H1 (cell line): ENCODE measurements around the gene SCGB1C2. TPM values are rescaled to one million over a fixed set of nuclear protein-coding genes. Genes with fewer than 3 reads are reported as not detected.

ENCODE experiments used
- CTCF ChIA-PET: fragments of 300-600 bp; sonication (Branson Sonifier 250); formaldehyde crosslinking; loops from one replicate; lab custom pipeline; 2021; ENCODE audit not compliant: partially characterized antibody; lab: Charles Lee
- POLR2A ChIA-PET: fragments of 300-600 bp; sonication (Branson Sonifier 250); formaldehyde crosslinking; loops from one replicate; lab custom pipeline; 2021; ENCODE audit warnings: inconsistent platforms; ENCODE audit not compliant: partially characterized antibody; lab: Charles Lee
- DNase-seq, 2 experiments: peaks; one replicate each; pipeline versions ENCODE4 v3.0.0 to v3.0.0-alpha.2; 2010 to 2022; ENCODE audit warnings: low spot score in 2 of 2, low read depth in 1 of 2, mixed read lengths in 1 of 2
- FAIRE-seq: peaks from 2 replicates; lab custom pipeline; 2011; peaks lifted over from hg19 to GRCh38; lab: Jason Lieb, UNC
- H2AFZ ChIP-seq: 2 replicates; pipeline ENCODE4 v1.8.1; 2012; ENCODE audit warnings: low read length, inconsistent platforms
- H2AK5ac ChIP-seq: 2 replicates; pipeline ENCODE4 v1.6.1; 2013; ENCODE audit warnings: low read depth, low read length
- H2BK120ac ChIP-seq: replicated peaks from 2 replicates; pipeline ENCODE3; 2013; ENCODE audit warnings: low read depth, low read length, inconsistent platforms
- H2BK12ac ChIP-seq: 2 replicates; pipeline ENCODE4 v1.6.1; 2013; ENCODE audit warnings: low read depth, low read length
- H2BK15ac ChIP-seq: 2 replicates; pipeline ENCODE4 v1.6.1; 2013; ENCODE audit warnings: low read length
- H2BK20ac ChIP-seq: 2 replicates; pipeline ENCODE4 v1.6.1; 2013; ENCODE audit warnings: low read length
- H2BK5ac ChIP-seq: 2 replicates; pipeline ENCODE4 v1.6.1; 2013; ENCODE audit warnings: low read depth, low read length
- H3K14ac ChIP-seq: 2 replicates; pipeline ENCODE4 v1.6.1; 2013; ENCODE audit warnings: inconsistent platforms; ENCODE audit not compliant: insufficient read length
- H3K18ac ChIP-seq: 2 replicates; pipeline ENCODE4 v1.6.1; 2013; ENCODE audit warnings: low read length; ENCODE audit errors: extremely low read depth
- H3K23ac ChIP-seq: 2 replicates; pipeline ENCODE4 v1.6.1; 2013; ENCODE audit warnings: inconsistent platforms; ENCODE audit not compliant: insufficient read length
- H3K23me2 ChIP-seq: 2 replicates; pipeline ENCODE4 v1.6.1; 2013; ENCODE audit warnings: low read depth, low read length
- H3K27ac ChIP-seq: 2 replicates; pipeline ENCODE4 v1.6.1; 2011; ENCODE audit warnings: low read depth, low read length, inconsistent platforms
- H3K27me3 ChIP-seq, 4 experiments: replicated peaks in 1 of 4; 1 replicate in 1 of 4; 2 replicates in 3 of 4; pipeline versions ENCODE4 v1.6.1 to v1.8.1; 2011 to 2013; ENCODE audit warnings: low read length in 3 of 4, mild to moderate bottlenecking in 3 of 4, inconsistent platforms in 2 of 4, mixed read lengths in 2 of 4, moderate library complexity in 1 of 4; ENCODE audit not compliant: control insufficient read depth in 3 of 4, insufficient read depth in 3 of 4; ENCODE audit errors: extremely low read depth in 1 of 4
- H3K36me3 ChIP-seq, 4 experiments: 2 replicates each; pipeline versions ENCODE4 v1.6.1 to v1.8.1; 2011 to 2013; ENCODE audit warnings: mild to moderate bottlenecking in 4 of 4, low read length in 3 of 4, moderate library complexity in 2 of 4, control low read depth in 1 of 4, inconsistent platforms in 1 of 4; ENCODE audit not compliant: insufficient read depth in 4 of 4, control insufficient read depth in 2 of 4
- H3K4ac ChIP-seq: replicated peaks from 2 replicates; pipeline ENCODE3; 2013; ENCODE audit warnings: low read length, low read depth, mixed read lengths, inconsistent platforms; ENCODE audit not compliant: insufficient read length
- H3K4me1 ChIP-seq, 4 experiments: replicated peaks in 1 of 4; 1 replicate in 1 of 4; 2 replicates in 3 of 4; pipeline versions ENCODE4 v1.6.1 to v1.8.1; 2011 to 2013; ENCODE audit warnings: low read length in 3 of 4, inconsistent platforms in 2 of 4, mixed read lengths in 1 of 4; ENCODE audit not compliant: insufficient read depth in 4 of 4, control insufficient read depth in 3 of 4
- H3K4me2 ChIP-seq, 2 experiments: 2 replicates each; pipeline versions ENCODE4 v1.6.1 to v1.8.1; 2011 to 2013; ENCODE audit warnings: low read depth in 2 of 2, low read length in 2 of 2, control low read depth in 1 of 2, inconsistent platforms in 1 of 2, mild to moderate bottlenecking in 1 of 2; ENCODE audit not compliant: insufficient read depth in 1 of 2
- H3K4me3 ChIP-seq, 4 experiments: fragments of 200-600, 300-600 bp in 1 of 4; sonication (generic), shearing (Covaris generic), sonication (Bioruptor Twin) in 1 of 4; 2 replicates each; pipeline versions ENCODE4 v1.5.1 to v1.8.1; 2011 to 2016; ENCODE audit warnings: low read length in 4 of 4, low read depth in 3 of 4, control low read depth in 2 of 4, inconsistent platforms in 2 of 4, mild to moderate bottlenecking in 2 of 4, mixed read lengths in 1 of 4, moderate library complexity in 1 of 4; ENCODE audit not compliant: insufficient read depth in 2 of 4; ENCODE audit errors: extremely low read depth in 1 of 4
- H3K56ac ChIP-seq: replicated peaks from 2 replicates; pipeline ENCODE3; 2013; ENCODE audit warnings: low read depth, mild to moderate bottlenecking, mixed read lengths, low read length, inconsistent platforms; ENCODE audit not compliant: insufficient read length
- H3K79me1 ChIP-seq: 2 replicates; pipeline ENCODE4 v1.6.1; 2013; ENCODE audit warnings: low read depth, low read length, control low read depth
- H3K79me2 ChIP-seq, 2 experiments: 2 replicates each; pipeline versions ENCODE4 v1.6.1 to v1.8.1; 2012 to 2013; ENCODE audit warnings: low read length in 2 of 2, mild to moderate bottlenecking in 2 of 2, inconsistent platforms in 1 of 2; ENCODE audit not compliant: insufficient read depth in 2 of 2, control insufficient read depth in 1 of 2
- H3K9ac ChIP-seq, 4 experiments: replicated peaks in 1 of 4; 1 replicate in 1 of 4; 2 replicates in 3 of 4; pipeline versions ENCODE4 v1.6.1 to v1.8.1; 2011 to 2013; ENCODE audit warnings: low read depth in 3 of 4, low read length in 3 of 4, control low read depth in 2 of 4, mild to moderate bottlenecking in 2 of 4, moderate library complexity in 2 of 4, inconsistent platforms in 1 of 4; ENCODE audit errors: extremely low read depth in 1 of 4
- H3K9me3 ChIP-seq, 2 experiments: 2 replicates each; pipeline versions ENCODE4 v1.6.1 to v1.8.1; 2012 to 2013; ENCODE audit warnings: mild to moderate bottlenecking in 2 of 2, moderate library complexity in 2 of 2, control low read depth in 1 of 2, inconsistent platforms in 1 of 2, low read depth in 1 of 2, low read length in 1 of 2, mixed read lengths in 1 of 2; ENCODE audit not compliant: insufficient read depth in 2 of 2
- H4K20me1 ChIP-seq, 2 experiments: replicated peaks in 1 of 2; 2 replicates each; pipeline versions ENCODE3 to v1.8.1; 2011 to 2013; ENCODE audit warnings: inconsistent platforms in 2 of 2, low read length in 2 of 2, mild to moderate bottlenecking in 1 of 2; ENCODE audit not compliant: insufficient read depth in 2 of 2, control insufficient read depth in 1 of 2
- H4K5ac ChIP-seq: 2 replicates; pipeline ENCODE4 v1.6.1; 2013; ENCODE audit warnings: low read length, low read depth, mixed read lengths, inconsistent platforms; ENCODE audit not compliant: insufficient read length
- H4K8ac ChIP-seq: 2 replicates; pipeline ENCODE4 v1.8.0; 2013; ENCODE audit warnings: mild to moderate bottlenecking, moderate library complexity, low read length, inconsistent platforms; ENCODE audit not compliant: insufficient read depth; ENCODE audit errors: extremely low read depth
- H4K91ac ChIP-seq: replicated peaks from 2 replicates; pipeline ENCODE3; 2013; ENCODE audit warnings: low read length, mixed read lengths, inconsistent platforms; ENCODE audit not compliant: insufficient read length
- CEBPB ChIP-seq: IDR thresholded peaks from 2 replicates; pipeline ENCODE4 v1.6.1; 2012; ENCODE audit warnings: low read depth, low read length
- E2F6 ChIP-seq: IDR thresholded peaks from 2 replicates; pipeline ENCODE4 v1.6.1; 2012; ENCODE audit warnings: inconsistent platforms
- EP300 ChIP-seq, 2 experiments: IDR thresholded peaks; 1 replicate in 1 of 2; 2 replicates in 1 of 2; pipeline ENCODE4 v1.6.1; 2011 to 2012; ENCODE audit warnings: low read depth in 2 of 2, low read length in 2 of 2, mild to moderate bottlenecking in 2 of 2, borderline replicate concordance in 1 of 2, inconsistent platforms in 1 of 2, moderate library complexity in 1 of 2
- KDM4A ChIP-seq: IDR thresholded peaks from one replicate; pipeline ENCODE4 v1.7.1; 2012; ENCODE audit warnings: low read depth, mild to moderate bottlenecking, moderate library complexity, low read length, inconsistent platforms; ENCODE audit not compliant: severe bottlenecking
- POLR2A ChIP-seq, 2 experiments: IDR thresholded peaks; 1 replicate in 1 of 2; 2 replicates in 1 of 2; pipeline ENCODE4 v1.6.1; 2011; ENCODE audit warnings: low read depth in 2 of 2, low read length in 2 of 2, mild to moderate bottlenecking in 2 of 2; ENCODE audit errors: control extremely low read depth in 1 of 2
- RBBP5 ChIP-seq: IDR thresholded peaks from 2 replicates; pipeline ENCODE4 v1.7.1; 2012; ENCODE audit warnings: low read depth, mild to moderate bottlenecking, inconsistent platforms, low read length, moderate library complexity, borderline replicate concordance
- SP4 ChIP-seq: IDR thresholded peaks from 2 replicates; pipeline ENCODE4 v1.6.1; 2012; ENCODE audit warnings: low read length, inconsistent platforms
- TAF7 ChIP-seq: optimal IDR thresholded peaks from 2 replicates; pipeline ENCODE3; 2011; ENCODE audit warnings: low read depth, mild to moderate bottlenecking, inconsistent platforms, low read length, moderate library complexity, borderline replicate concordance
- WGBS, 2 experiments: shearing (Covaris generic) in 1 of 2; methylation state at CpG; one replicate each; pipeline versions ENCODE4 v1.1.6 to v1.1.7; 2013 to 2015; ENCODE audit warnings: low lambda C conversion rate in 2 of 2, mixed read lengths in 2 of 2, inconsistent platforms in 1 of 2, low coverage in 1 of 2, missing lambda C conversion rate in 1 of 2; ENCODE audit not compliant: insufficient replicate concordance in 2 of 2, insufficient coverage in 1 of 2, insufficient read length in 1 of 2; ENCODE audit errors: extremely low coverage in 1 of 2, missing lambda C conversion rate in 1 of 2; 5-methylcytosine and 5-hydroxymethylcytosine counted together
- polyA plus RNA-seq, 7 experiments: library from polyadenylated mRNA; depleted of rRNA in 3 of 7; stranded (reverse) in 5 of 7; unstranded in 2 of 7; fragments of >200 nt in 5 of 7; fragments of 200-250 nt in 2 of 7; gene quantifications; 1 replicate in 5 of 7; 2 replicates in 1 of 7; 4 replicates in 1 of 7; pipeline versions ENCODE4 v1.2.1 to v1.2.3, GENCODE V29; 2011 to 2013; ENCODE audit warnings: missing spikeins in 2 of 7, mixed read lengths in 2 of 7
- total RNA-seq: library from RNA; stranded (reverse); fragmentation: NEBNext Ultra II Directional; extraction: Animal tissue kit (Norgen Biotek cat#: 25700); gene quantifications from 2 replicates; pipeline ENCODE4 v1.2.1, GENCODE V29; 2021

The SCGB1C2 gene
- total and polyA plus RNA-seq, 2 of the 8 experiments (the other 6 are each of a cell fraction or from before 2014, with no cell fraction given), result not detected

DNA sequence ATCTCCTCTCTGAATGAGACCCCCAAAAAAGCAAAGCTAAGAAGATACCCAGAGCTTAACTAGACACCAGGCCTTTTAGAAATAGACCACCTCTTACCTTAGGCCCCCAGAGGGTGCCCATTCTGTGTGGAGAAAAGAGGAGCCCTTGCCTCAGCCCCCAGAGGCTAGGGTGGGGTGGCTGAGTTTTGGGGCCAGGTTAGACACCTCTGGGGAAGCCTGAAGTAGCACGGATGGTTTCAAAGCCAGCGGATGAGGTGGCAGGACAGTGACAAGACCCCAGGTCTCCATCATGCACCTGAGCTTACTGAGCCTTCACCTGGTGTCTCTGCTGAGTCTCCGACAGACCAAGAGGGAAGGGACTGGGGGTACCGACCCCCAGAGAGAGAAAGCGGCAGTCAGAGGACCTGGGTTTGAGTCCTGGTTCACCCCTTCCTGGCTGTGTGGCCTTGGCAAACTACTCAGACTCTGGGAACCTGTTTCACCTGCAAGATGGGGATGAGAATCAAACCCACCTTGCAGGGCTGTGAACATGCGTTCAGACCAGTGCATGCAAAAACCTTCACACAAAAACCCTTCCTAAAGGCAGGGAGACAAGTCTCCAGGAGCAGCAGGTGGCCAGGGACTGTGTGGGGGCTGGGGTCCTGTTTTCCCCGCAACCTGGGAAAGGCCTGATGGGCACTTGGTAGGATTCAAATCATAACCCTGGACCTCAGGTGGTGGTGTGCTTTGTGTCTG, 7.7 kb downstream of the SCGB1C2 start:
- Histone ChIP-seq H3K14ac (no peak overlapping the region), H3K23ac (no peak overlapping the region), H3K18ac (no peak overlapping the region), H3K27me3 (peaks cover 3 to 17% (median 11%) of the 10 kb centered on the region in 4 experiments; a peak in 5 of 7 replicates), H2AFZ (no peak overlapping the region), H3K4me3 (no peak overlapping the region), H2BK15ac (no peak overlapping the region), H3K4ac (no peak overlapping the region), H3K36me3 (no peaks in the 10 kb centered on the region), H3K9me3 (no peaks in the 10 kb centered on the region), H2BK120ac (no peak overlapping the region), H2BK12ac (no peak overlapping the region; the same call in 1 of the 2 replicates), H4K8ac (peak overlapping the region; percentile 48; the same call in 1 of the 2 replicates), H2BK5ac (no peak overlapping the region), H3K9ac (no peak overlapping the region), H3K23me2 (no peaks in the 10 kb centered on the region), H3K27ac (no peak overlapping the region), H4K91ac (no peak overlapping the region), H3K4me1 (peaks cover 0 to 2% (median 0%) of the 10 kb centered on the region in 4 experiments; a peak in 1 of 7 replicates), H3K79me2 (no peaks in the 10 kb centered on the region), H2AK5ac (no peak overlapping the region), H2BK20ac (no peak overlapping the region), H3K56ac (no peak overlapping the region), H3K4me2 (no peak overlapping the region), H4K20me1 (no peaks in the 10 kb centered on the region), H3K79me1 (no peaks in the 10 kb centered on the region), H4K5ac (no peak overlapping the region)
- CTCF ChIA-PET, result interaction anchor here (1.1 to 2.0 kb wide), 7 partner anchors 9 to 544 kb away, joined by 3 to 9 read pairs (median 4); no protein-coding TSS in a partner anchor
- no peak for FAIRE-seq
- POLR2A ChIA-PET, result interaction anchor here (1.5 kb wide), 1 partner anchor 11 kb away, joined by 3 read pairs; no protein-coding TSS in a partner anchor
- 89% methylated on average over 6 of the region's 7 CpGs; no CpG with 5 or more reads in 1 of the 2 experiments for WGBS, 2 experiments
- DNase-seq, result peak in 1 of 2 experiments; percentile 41
- TF ChIP-seq KDM4A, result no peak
- TF ChIP-seq POLR2A (IDR thresholded peaks at IDR 0.05; ENCODE audit: control extremely low read depth in 1 of 2, low read depth in 2 of 2, low read length in 2 of 2), result no peak
- TF ChIP-seq RBBP5, result no peak
- TF ChIP-seq TAF7, result no peak
- no peak for TF ChIP-seq EP300 (IDR thresholded peaks at IDR 0.05; ENCODE audit: borderline replicate concordance in 1 of 2, low read depth in 2 of 2, low read length in 2 of 2)
- TF ChIP-seq CEBPB, result no peak
- TF ChIP-seq E2F6, result no peak
- no peak for TF ChIP-seq SP4
